Kidney (tissue), 14 donors: ENCODE data around the gene ADAT3. TPM values are rescaled to one million over a fixed set of nuclear protein-coding genes. Genes with fewer than 3 reads are reported as not detected.
A peak's percentile ranks its signal among the peaks of the same experiment; 100 is the strongest.

Source experiments
- DNase-seq, 5 donors: peaks; one replicate each; pipeline ENCODE4 v3.0.0-alpha.2; 2013 to 2020
- FAIRE-seq: peaks from 2 replicates; lab custom pipeline; 2012; peaks lifted over from hg19 to GRCh38; lab: Jason Lieb, UNC
- H3K27ac ChIP-seq, 2 donors: one replicate each; pipeline ENCODE4 v1.7.0; 2013; ENCODE audit warnings: low read depth in 2 of 2, low read length in 2 of 2, inconsistent platforms in 1 of 2
- H3K27me3 ChIP-seq: one replicate; pipeline ENCODE4 v1.7.1; 2013; ENCODE audit warnings: low read length, inconsistent platforms; ENCODE audit not compliant: control insufficient read depth, insufficient read depth
- H3K36me3 ChIP-seq, 3 donors: one replicate each; pipeline versions ENCODE4 v1.7.0 to v1.7.1; 2013; ENCODE audit warnings: low read length in 3 of 3, control low read depth in 1 of 3, inconsistent platforms in 1 of 3; ENCODE audit not compliant: insufficient read depth in 3 of 3, control insufficient read depth in 2 of 3
- H3K4me1 ChIP-seq, 3 donors: one replicate each; pipeline versions ENCODE4 v1.7.0 to v1.7.1; 2013; ENCODE audit warnings: low read length in 3 of 3, inconsistent platforms in 1 of 3, low read depth in 1 of 3; ENCODE audit not compliant: control insufficient read depth in 2 of 3, insufficient read depth in 2 of 3
- H3K4me3 ChIP-seq, 3 donors: one replicate each; pipeline versions ENCODE4 v1.7.0 to v1.8.1; 2013; ENCODE audit warnings: low read length in 3 of 3, control low read depth in 1 of 3, inconsistent platforms in 1 of 3
- H3K9ac ChIP-seq, 3 donors: one replicate each; pipeline versions ENCODE4 v1.7.0 to v1.7.1; 2013; ENCODE audit warnings: low read length in 3 of 3, control low read depth in 1 of 3, inconsistent platforms in 1 of 3
- H3K9me3 ChIP-seq, 3 donors: one replicate each; pipeline versions ENCODE4 v1.7.0 to v1.7.1; 2013; ENCODE audit warnings: low read length in 3 of 3, control low read depth in 1 of 3, inconsistent platforms in 1 of 3; ENCODE audit not compliant: control insufficient read depth in 2 of 3, insufficient read depth in 1 of 3
- CTCF ChIP-seq: IDR thresholded peaks from 3 replicates; pipeline ENCODE4 v1.5.1; 2012; ENCODE audit warnings: mild to moderate bottlenecking, moderate library complexity, borderline replicate concordance; ENCODE audit not compliant: insufficient read depth; ENCODE audit errors: extremely low read depth
- intact Hi-C: fragments of 100-400 bp; cut with DNase I; formaldehyde crosslinking; loops from one replicate; pipeline ENCODE4 v1.11.1; 2022
- polyA plus RNA-seq: library from polyadenylated mRNA; stranded (reverse); fragments of 350-450 nt; fragmentation: Illumina TruSeq; extraction: RNeasy Lipid Tissue Mini Kit (QIAGEN cat#74804); gene quantifications from one replicate; pipeline ENCODE4 v1.2.3, GENCODE V29; 2014; ENCODE audit warnings: low read depth, low replicate concordance; ENCODE audit not compliant: insufficient read depth
- total RNA-seq: library from RNA; stranded (reverse); fragmentation: NEBNext Ultra II Directional; extraction: Animal tissue kit (Norgen Biotek cat#: 25700); gene quantifications from one replicate; pipeline ENCODE4 v1.2.1, GENCODE V29; 2021
- donor health status: control.
- donor health status: control.
- donor health status: control.
- donor health status: control.
- donor health status: control.
- donor health status: DM: yes; HTN: yes; CAD: no.
- donor health status: Normal renal cell carcinoma (clear cell type).

Gene ADAT3
- total and polyA plus RNA-seq, 2 donors from 2014 or later = 6.1 to 10.3 TPM

GRCh38 chr19:1952635-1953034 is 47.4 kb downstream of the ADAT3 start:
- Histone ChIP-seq H3K4me3 (no peak overlapping the region), H3K9ac (no peak overlapping the region), H3K36me3 (no peaks in the 10 kb centered on the region), H3K4me1 (no peaks in the 10 kb centered on the region), H3K27me3 (no peaks in the 10 kb centered on the region), H3K27ac (no peak overlapping the region), H3K9me3 (no peaks in the 10 kb centered on the region)
- FAIRE-seq (no peak), DNase-seq (peak in 1 of 5 donors; percentile 63)
- TF ChIP-seq CTCF = no peak
- intact Hi-C loops = no loop called here

GRCh38 chr19:1953037-1953436 is 47.8 kb downstream of the ADAT3 start:
- Histone ChIP-seq H3K9me3 (no peaks in the 10 kb centered on the region), H3K4me3 (no peak overlapping the region), H3K9ac (no peak overlapping the region), H3K27me3 (no peaks in the 10 kb centered on the region), H3K36me3 (no peaks in the 10 kb centered on the region), H3K4me1 (no peaks in the 10 kb centered on the region), H3K27ac (no peak overlapping the region)
- intact Hi-C loops = no loop called here
- no peak for FAIRE-seq
- TF ChIP-seq CTCF = no peak
- DNase-seq = no peak

DNA sequence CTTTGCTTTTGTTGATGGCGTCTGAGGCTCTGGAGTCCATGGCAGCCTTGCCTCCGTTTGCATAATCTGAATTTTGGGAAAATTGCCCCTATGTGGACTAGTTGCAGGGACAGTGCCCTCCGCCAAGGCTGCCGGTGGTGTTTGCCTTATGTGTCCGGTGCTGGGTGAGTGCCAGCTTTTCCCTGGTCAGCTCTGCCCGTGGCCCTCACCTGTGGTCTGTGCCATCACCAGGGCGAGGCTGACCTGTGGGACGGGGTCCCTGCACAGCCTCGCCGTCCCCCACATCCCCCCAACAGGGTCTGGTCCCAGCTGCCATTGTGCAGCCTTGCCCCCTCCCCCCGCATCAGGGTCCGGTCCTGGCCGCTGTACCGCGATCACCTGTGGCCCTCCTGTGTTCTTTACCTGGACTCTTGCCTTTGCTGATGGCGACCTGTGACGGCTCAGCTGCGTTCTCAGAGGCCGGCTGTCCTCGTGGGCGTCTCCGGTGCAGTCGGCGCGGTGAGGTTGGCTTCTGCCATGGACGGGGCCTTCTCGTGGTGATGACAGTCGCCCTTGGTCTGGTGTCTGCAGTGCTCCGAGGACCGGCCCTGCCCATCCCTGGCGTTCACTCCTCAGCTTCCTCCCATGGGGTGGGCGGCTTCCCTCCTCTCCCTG is 48.4 kb downstream of the ADAT3 start:
- Histone ChIP-seq H3K9ac (no peak overlapping the region), H3K27ac (no peak overlapping the region), H3K9me3 (no peaks in the 10 kb centered on the region), H3K4me1 (no peaks in the 10 kb centered on the region), H3K36me3 (no peaks in the 10 kb centered on the region), H3K27me3 (no peaks in the 10 kb centered on the region), H3K4me3 (no peak overlapping the region)
- no peak for DNase-seq
- intact Hi-C loops = no loop called here
- TF ChIP-seq CTCF = no peak
- no peak for FAIRE-seq

DNA sequence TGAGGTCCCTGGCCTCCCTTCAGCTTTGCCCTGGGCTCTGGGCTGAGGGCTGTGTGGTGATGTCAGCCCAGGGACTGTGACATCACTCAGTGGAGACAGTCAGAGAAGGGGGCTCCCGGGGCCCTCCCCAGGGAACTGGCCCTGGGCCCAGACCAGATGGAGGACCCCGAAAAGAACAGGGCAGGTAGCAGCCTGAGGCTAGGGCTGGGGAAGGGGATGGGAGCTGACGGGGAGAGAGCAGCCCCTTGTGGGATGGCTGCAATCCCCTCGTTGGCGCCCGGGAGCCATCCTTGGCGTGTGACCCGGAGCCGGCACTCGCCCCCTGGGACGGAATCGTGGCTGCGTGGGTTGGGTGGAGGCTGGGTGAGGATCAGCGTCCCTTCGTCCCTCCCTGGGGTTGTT is 49.3 kb downstream of the ADAT3 start:
- no peak overlapping the region for H3K9ac ChIP-seq
- intact Hi-C loops = no loop called here
- H3K9me3 ChIP-seq = no peaks in the 10 kb centered on the region
- H3K27ac ChIP-seq = no peak overlapping the region
- FAIRE-seq = no peak
- H3K27me3 ChIP-seq = no peaks in the 10 kb centered on the region
- TF ChIP-seq CTCF = no peak
- H3K4me3 ChIP-seq = no peak overlapping the region
- peak in 1 of 5 donors; percentile 76 for DNase-seq
- no peaks in the 10 kb centered on the region for H3K36me3 ChIP-seq
- no peaks in the 10 kb centered on the region for H3K4me1 ChIP-seq
